HG03460 (cell line): ENCODE measurements around the gene CLCN4.

Experiments used
- ATAC-seq: cut with Tn5 transposase; IDR thresholded peaks from one replicate; pipeline ENCODE4 v1.9.1; 2021; ENCODE audit not compliant: unreplicated experiment

CLCN4 gene

DNA sequence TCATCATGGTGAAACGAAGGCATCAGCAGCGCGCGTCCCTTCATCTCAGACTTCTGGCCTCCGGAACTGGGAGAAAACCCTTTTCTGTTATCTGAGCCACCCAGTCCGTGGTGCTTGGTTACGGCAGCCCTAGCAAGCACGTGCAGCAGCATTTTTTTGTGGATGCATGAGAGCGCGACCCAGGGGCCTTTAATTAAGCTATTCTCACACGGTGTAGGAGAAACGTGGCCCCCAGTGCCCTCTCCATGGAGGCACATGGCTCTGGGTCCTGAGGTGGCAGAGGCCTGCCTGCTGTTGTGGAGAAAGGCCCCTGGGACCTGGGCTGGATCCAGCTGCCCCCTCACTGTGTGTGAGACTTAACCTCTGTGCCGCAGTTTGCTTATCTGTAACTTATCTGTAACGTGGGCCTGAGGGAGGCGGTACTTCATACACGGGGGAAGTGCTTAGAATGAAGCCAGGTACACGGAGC lies 9.5 kb downstream of the CLCN4 start:
- no peak for ATAC-seq

DNA sequence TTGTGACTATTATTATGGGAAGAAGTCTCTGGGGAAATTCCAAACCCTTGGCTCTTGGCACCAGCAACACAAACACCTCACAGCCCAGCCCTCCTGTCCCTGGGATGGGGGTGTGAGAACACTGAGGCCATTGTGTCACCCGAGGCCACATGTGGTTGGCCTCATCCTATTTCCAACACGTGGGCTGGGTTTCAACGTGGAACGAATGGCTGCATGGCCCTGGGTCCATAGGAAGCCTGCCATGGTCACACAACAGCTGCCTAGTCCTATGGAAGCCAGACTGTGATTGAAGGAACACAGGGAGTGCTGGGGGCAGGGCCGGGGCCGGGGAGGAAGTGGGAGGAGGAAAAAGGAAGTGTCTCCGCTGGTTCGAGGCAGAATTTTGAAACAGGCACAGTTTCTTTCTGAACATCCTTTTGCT lies 10.0 kb downstream of the CLCN4 start:
- ATAC-seq = no peak

DNA sequence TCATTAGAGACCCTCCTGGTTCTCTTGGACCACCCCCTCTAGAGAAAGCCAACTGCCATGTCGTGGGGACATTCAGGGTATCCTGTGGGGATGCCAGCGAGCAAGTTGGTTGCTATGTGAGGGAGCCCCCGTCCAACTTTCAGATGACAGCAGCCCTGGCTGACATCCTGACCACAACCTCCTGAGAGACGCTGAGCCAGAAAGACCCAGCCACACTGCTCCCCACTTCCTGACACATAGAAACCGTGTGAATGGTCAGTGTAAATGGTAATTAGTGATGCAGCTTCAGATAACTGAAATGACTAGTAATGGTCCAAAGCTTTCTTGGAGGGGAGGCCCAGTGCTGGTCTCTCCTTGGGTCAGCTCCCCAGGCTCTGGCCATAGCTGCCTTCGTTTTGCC lies 10.8 kb downstream of the CLCN4 start:
- peak; percentile 71 for ATAC-seq

DNA sequence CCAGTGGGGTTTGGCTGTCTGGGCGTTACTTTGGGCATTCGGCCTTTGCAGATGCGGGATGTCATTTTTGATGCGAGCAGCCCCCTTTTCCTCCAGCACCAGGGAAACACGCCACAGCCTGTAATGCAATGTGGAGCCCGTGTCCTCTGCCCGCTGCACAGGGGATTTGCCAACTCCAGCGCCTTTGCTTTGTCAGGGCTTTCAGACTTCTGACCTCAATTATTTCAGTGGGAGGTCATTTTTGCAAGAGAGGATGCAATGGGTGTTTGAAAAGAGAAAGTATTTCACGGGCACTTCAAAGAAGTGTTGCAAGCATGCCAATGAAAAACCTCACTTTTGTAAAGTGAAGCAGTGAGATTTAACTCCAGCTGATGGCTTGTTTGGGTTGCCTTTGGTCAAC lies 11.5 kb downstream of the CLCN4 start:
- ATAC-seq = no peak

DNA sequence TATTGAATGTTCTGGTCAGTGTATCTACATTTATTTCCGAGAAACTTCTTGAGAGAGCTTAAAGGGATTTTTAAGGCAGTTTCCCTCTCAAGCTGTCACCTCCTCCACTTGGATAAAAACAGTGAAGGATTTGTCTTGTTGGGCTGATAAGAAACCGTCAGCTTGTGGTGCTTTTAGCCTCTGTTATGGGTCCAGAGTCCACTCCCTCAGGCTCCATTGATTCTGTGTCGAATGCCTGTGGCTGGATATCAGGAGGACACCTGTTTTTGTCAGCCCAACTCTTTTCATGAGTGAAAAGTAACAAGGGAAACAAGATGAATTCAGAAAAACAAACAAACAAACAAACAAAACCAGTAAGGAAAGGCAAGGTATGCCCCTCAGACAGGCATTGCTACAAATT lies 12.4 kb downstream of the CLCN4 start:
- no peak for ATAC-seq

DNA sequence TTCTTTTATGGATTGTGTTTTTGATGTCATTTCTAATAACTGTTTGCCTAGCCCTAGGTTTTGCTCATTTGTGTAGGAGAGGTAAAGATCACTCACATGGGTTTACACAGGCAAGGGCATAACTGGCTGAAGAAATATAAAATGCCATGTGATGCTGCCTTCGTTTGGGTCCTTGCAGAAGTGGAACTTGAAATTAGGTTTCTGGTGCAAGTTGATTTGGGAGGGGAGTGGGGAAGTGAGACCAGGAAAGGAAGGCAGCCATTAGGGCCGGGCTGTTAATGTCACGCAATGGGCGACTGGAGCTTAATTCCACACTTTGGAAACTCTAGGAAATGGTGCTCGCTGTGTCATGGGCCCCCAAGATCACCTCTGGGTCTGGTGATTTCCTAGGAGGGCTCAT lies 14.5 kb downstream of the CLCN4 start:
- ATAC-seq = no peak

DNA sequence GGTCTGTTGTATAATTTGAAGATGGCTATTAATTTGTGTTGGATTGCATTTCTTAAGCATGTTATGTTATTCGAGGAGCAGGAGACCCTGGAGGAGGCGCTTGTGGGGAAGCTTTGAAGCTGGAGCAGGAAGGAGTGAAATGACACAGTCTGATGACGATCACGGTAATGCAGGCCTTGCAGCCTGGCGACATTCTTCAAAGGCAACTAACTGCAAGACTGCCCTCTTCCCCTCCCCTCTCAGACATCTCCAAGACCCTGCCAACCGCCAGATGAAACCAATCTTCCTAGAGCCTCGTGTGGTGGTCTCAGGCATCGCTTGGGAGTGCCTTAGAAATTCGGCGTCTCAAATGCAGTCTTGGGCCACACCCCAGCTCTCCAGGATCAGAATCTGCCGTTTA lies 16.1 kb downstream of the CLCN4 start:
- no peak for ATAC-seq

DNA sequence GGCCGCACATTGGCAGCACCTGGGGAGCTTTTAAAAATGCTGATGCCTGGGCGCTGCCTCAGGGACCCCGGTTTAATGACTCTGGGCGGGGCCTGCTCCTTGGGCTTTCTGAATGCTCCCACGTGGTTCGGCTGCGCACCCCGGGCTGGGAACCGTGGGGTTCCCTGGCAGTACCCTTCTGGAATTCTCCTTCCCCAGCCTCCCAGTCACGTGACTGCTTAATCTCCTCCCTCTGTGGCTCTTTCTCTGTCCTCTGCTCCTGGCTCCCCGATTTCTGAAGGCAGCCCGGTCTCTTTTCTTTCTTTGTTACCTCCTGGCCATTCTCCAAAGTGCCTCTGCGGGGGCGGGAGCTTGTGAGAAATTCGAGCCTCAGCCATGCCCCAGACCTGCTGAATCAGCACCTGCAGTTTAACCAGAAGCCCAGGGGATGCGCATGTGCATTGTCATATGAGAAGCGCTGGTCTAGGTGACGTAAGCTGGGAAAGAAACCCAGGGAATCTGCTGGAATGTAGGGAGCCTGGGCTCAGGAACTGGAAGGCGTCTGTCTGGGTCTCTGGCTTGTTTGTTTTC lies 16.6 kb downstream of the CLCN4 start:
- no peak for ATAC-seq

DNA sequence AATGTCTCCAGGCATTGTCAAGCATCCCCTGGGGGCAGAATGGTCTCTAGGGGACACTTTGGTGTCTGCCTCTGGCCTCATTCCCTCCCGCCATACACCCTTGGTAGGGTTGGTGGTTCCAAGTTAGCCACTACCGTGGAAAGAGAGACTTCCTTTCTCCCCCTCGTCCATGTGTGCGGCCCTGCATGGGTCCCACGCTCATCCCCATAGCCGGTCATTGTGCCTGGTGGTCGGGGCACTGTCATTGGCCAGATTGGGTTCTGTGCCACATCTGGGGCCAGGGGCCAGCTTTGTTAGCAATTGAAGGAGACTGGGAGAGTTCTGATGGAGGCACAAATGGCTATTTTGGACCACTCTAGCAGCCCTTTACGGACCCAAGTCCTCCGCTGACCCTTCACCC lies 17.3 kb downstream of the CLCN4 start:
- ATAC-seq = no peak

DNA sequence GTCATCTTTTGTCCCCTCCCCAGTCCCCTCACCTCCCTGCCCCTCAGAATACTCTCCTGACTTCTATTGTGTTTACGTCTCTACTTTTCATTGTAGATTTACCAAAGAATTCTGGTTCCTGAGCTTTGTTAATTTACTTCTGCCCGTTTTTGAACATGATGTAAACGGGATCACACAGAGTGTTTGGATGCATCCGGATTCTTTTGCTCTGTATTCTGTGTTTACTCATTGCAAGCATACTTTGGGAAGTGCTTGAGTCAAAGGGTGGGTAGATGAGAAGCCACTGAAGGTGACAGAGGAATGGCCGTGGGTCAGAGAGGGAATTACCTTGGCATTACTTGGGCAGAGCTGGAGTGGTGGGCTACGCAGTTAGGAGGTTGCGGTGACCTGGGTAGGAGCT lies 18.0 kb downstream of the CLCN4 start:
- ATAC-seq = no peak

DNA sequence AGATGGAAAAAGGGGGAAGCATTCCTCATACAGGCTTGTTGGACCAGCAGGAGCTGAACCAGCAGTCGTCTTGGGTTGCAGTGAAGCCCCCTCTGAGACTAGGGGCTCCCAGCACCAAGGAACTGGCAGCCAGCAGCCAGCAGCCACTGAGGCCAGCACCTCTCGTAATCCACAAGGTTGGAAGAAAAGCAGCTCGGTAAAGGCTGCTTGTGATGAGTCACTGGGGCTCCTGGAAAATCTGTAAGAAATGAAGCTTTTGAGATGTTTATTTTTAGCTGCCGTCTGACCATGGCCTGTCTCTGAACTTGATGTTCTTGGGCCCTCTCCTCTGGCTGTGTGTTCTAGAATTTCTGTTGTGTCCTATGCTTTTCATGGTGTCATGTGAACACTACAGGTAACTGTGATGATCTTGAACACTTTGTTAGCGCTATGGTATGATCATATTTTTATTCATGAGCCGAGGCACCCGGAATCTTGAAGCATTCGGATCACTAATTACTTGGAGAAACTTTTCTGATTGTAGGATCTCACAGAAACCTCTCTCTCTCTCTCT lies 18.6 kb downstream of the CLCN4 start:
- no peak for ATAC-seq

DNA sequence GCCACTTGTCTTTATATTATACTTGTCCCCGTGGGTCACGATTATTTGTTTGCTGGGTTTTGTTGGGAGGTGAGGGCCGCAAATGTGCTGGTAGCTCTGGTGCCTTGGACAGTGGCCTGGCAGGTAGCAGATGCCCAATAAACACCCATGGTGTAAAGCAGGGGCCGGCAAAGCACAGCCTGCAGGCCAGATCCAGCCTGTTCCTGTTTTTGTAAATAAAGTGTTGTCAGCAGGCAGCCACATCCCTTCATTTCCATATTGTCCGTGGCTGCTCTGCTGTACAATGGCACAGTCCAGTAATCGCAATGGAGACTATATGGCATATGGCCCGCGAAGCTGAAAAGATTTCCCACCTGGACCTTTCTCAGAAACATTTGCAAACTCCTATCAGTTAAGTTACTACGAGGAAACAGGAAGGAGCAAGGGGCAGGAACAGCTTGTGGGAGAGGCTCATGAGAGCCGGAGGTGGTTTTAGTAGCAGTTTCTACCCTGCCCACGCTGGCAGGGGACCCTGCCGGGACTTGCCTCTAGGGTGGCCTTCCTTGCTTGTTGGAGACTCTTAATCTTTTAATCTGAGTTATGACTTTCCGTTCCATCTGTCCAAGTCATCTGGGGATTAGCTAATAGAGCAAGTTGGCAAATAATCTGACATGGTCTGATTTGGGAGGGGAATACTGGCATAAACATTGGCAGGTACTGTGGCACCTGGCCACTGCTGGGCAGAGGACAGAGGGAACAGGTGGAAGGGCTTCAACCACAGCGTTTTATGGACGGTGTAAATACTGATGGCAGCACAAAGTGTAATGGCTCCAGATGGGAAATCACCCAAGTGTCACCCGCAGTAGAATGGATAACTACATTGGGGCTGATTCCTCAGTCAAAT lies 19.6 kb downstream of the CLCN4 start:
- no peak for ATAC-seq

DNA sequence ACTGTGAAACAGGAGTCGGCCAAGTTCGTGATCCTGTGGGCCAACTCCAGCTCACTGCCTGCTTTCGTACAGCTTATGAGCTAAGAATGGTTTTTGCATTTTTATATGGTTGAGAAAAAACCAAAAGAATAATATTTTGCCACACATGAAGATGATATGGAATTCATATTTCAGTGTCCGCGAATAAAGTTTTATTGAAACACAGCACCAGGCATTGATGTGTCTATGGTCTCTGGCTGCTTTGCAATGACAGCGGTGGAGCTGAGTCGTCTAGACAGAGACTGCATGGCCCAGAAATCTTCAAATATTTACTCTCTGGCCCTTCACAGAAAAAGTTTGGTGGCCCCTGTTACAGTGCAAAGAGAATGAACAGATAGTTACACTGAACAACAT lies 20.2 kb downstream of the CLCN4 start:
- ATAC-seq = no peak

DNA sequence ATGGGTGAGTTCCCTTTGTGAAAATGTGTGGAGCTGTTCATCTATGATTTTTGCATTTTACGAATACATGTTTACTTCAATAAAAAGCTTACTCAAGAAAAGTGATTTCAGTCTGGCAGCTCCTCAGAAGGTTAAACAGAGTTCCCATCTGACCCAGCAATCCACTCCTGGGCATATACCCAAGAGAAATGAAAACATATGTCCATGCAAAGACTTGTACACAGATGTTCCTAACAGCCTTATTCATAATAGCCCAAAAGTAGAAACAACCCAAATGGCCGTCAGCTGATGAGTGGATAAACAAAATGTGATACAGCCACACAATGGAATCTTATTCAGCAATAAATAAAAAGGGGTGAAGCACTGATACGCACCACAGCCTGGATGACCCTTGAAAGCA lies 20.8 kb downstream of the CLCN4 start:
- no peak for ATAC-seq

DNA sequence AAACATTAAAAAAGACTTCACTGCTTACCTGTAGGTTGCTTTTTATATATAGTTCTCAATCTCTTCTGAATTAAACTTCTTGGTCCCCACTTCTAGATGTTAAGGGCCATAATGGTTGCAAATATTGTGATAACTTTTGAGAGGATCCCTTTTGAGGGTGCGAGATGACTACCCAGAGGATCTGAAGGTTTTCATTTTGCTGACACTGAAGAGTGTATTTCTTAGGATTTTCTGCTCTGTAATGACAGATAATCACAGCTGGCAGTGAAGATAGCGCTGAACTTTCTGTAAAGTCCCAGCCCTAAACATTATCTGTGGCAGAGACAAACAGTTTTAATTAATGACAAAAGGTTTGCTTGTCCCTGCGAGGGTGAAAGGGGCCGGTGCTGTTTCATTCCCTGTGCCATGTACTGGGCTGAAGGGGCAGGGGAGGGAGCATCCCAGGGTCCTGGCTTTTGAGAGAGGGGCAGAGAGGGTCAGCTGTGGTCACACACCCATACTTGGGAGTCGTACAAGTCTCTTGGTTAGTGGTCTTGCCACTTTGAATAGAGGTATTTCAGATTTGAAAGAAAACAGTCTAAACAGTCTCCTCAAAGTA lies 22.2 kb downstream of the CLCN4 start:
- ATAC-seq = no peak

DNA sequence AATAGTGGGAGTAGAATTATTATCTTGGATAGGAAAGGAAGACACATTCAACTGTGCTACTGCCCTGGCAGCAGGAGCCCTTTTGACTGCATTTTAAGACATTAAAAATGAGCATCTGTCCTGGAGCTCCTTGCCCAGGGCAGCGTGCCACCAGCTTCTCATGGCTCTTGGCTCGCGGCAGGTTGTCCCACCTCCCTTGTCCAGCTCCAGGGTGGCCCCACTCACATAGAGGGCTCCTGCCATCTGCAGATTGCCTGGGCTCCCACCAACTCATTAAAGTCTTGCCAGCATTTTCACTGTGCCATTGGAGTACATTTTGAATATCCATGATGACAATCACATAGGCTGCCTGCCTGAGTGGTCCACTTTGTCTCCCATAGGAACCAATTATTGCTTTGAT lies 27.0 kb downstream of the CLCN4 start:
- no peak for ATAC-seq

DNA sequence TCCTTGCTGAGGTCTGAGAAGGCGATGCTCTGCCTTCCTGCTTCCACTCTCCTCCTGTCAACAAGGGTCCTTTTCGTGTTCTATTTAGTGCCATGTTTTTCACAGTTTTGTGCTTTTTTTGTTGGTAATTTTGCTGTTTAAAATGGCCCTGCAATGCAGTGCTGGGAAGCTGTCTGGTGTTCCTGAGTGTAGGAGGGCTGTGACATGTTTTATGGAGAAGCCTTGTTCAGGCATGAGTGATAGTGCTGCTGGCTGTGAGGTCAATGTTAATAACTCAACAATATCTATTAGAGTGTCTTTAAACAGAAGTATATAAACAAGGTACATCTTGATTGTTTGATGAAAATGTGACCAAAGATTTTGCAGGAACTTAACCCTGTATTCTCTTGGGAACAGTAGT lies 27.6 kb downstream of the CLCN4 start:
- ATAC-seq = no peak

DNA sequence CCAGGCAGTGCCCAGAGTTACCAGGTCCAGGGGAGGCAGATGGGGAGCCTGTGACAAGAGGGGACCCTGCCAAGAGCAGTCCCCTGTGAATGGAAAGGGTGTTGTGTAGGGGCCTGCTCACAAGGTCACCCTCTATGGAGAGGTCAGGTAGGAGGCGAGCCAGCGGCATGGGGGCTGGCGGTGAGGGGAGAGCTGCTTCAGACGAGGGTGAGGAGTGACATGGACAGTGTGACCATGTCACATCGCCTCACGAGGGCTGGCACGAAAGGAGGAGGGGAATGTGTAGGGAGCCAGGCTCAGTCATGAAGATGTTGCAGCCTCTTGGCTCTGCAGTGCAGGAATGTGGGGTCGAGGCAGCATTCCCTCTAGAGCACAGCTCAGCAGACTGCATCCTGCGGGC lies 29.6 kb downstream of the CLCN4 start:
- no peak for ATAC-seq

DNA sequence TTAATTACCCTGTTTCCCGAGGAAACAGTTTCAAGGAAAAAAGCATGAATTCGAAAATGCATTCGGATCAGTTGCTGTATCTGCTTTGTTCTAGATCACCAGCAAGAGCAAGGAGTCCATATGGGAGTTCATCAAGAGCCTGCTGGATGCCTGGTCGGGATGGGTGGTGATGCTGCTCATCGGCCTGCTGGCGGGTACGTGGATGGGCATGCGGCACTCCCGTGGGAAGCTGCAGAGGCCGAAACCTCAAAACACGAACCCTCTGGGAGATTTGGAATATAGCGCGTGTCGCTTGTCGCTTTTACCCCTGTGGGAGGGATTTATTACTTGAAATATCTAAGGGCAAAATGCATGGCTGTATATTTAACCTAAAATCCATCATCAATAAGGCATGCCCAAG lies 30.6 kb downstream of the CLCN4 start:
- no peak for ATAC-seq

DNA sequence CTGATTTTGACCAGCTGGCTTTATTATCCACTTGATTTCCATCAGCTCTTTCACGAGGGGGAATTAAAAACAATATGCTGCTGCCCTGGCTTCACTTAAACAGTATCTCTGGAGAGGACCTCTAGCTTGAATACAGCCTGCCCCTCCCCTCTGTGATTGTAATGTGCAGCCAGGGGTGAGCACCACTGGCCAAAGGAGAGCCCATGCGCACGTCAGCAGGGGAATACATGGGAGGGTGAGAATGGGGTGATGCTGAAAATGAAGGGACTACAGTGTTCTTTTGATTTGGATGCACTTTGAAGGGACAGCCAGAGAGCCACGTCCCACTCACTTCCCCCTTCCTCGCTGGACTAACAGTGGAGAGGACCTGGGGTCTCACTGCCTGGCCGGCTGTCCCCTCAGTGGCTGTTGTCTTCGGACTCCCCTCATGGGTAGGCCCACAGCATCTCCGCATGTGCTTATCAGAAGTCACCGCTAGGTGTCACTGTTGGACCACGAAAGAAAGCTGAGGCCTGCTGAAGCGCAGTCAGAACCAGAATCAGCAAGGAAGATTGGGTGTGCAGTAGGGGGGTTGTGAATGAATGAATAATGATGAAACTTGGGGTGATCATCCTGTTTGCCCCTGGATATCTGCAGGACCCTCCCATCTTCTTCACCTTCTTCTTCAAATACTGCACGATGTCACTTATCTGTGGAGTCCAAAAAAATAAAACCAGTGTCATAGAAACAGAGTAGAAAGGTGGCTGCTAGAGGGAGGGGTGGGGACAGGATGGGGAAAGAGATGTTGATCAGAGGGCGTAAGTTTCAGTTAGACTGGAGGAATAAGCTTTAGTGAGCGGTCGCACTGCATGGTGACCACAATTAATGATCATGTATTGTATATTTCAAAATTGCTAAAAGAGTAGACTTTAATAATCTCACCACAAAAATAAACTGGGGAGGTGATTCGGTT lies 32.8 kb downstream of the CLCN4 start:
- peak; percentile 76 for ATAC-seq

DNA sequence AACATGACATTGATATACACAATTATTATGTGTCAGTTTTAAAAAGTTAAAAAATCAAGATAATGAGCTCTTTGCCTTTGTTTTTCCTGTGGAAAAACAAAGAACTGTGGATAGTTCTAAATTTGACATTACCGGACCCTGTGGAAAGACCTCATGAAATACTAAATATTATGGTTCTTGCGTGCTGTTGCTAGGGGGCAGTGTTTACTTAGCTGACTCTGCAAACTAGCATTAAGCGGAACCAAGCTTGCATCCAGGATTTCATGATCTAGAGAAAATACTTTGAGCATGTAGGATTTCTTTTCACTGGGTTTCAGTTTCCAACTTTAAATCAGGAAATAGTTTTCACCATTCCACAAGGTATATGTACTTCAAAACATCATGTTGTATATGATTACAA lies 33.6 kb downstream of the CLCN4 start:
- ATAC-seq = no peak
